A549 (cell line): ENCODE data around the gene QRSL1. TPM values are rescaled to one million over a fixed set of nuclear protein-coding genes. Genes with fewer than 3 reads are reported as not detected.

Source experiments
- ATAC-seq, 2 experiments: fragments of 200-7000 bp in 1 of 2; fragments of >200 bp in 1 of 2; cut with Nextera tagmentation in 1 of 2; cut with Tn5 transposase in 1 of 2; 3 replicates each; pipeline versions ENCODE4 v1.8.0 to v1.9.1; 2018 to 2020; ENCODE audit warnings: mild to moderate bottlenecking in 1 of 2, moderate library complexity in 1 of 2
- CTCF ChIA-PET: fragments of 300-600 bp; sonication (Branson Sonifier 250); formaldehyde crosslinking; extraction: SDS; loops from one replicate; lab custom pipeline; 2021; ENCODE audit warnings: antibody characterized with exemption, inconsistent platforms; lab: Yijun Ruan, JAX
- POLR2A ChIA-PET: fragments of 350-600 bp; formaldehyde crosslinking; extraction: SDS; loops from one replicate; lab custom pipeline; 2021; ENCODE audit warnings: antibody characterized with exemption, inconsistent platforms; lab: Yijun Ruan, JAX
- DNase-seq, 2 experiments: peaks; one replicate each; pipeline versions ENCODE4 v3.0.0 to v3.0.0-alpha.2; 2011 to 2016; ENCODE audit warnings: low read depth in 1 of 2, low spot score in 1 of 2
- FAIRE-seq: peaks from 2 replicates; lab custom pipeline; 2011; peaks lifted over from hg19 to GRCh38; lab: Jason Lieb, UNC
- H3K27ac ChIP-seq, 2 experiments: fragments of >200 bp; sonication (Bioruptor Twin); formaldehyde crosslinking; 3 replicates each; pipeline ENCODE4 v1.5.1; 2016 to 2017
- H3K4me1 ChIP-seq: fragments of >200 bp; sonication (Bioruptor Twin); formaldehyde crosslinking; 3 replicates; pipeline ENCODE4 v1.6.1; 2016
- H3K4me2 ChIP-seq: fragments of >200 bp; sonication (Bioruptor Twin); formaldehyde crosslinking; 3 replicates; pipeline ENCODE4 v1.6.1; 2016
- H3K4me3 ChIP-seq: fragments of >200 bp; sonication (Bioruptor Twin); formaldehyde crosslinking; 3 replicates; pipeline ENCODE4 v1.5.1; 2016
- H3K9me3 ChIP-seq: fragments of >200 bp; sonication (Bioruptor Twin); formaldehyde crosslinking; 3 replicates; pipeline ENCODE4 v1.6.1; 2016
- CBX2 ChIP-seq: fragments of 200-600 bp; sonication (generic); IDR thresholded peaks from 2 replicates; pipeline ENCODE4 v1.6.1; 2016; ENCODE audit warnings: low read depth, mild to moderate bottlenecking, borderline replicate concordance
- CBX8 ChIP-seq: fragments of 200-600 bp; sonication (generic); IDR thresholded peaks from 2 replicates; pipeline ENCODE4 v1.6.1; 2016
- EHMT2 ChIP-seq: fragments of 200-600 bp; sonication (generic); IDR thresholded peaks from 2 replicates; pipeline ENCODE4 v1.6.1; 2016; ENCODE audit warnings: antibody characterized with exemption, low read depth, mild to moderate bottlenecking, moderate library complexity
- ESRRA ChIP-seq: fragments of 150-350 bp; IDR thresholded peaks from 2 replicates; pipeline ENCODE4 v1.6.1; 2014; ENCODE audit warnings: mild to moderate bottlenecking, low read length, borderline replicate concordance
- FOSB ChIP-seq: fragments of 250-450 bp; sonication (Bioruptor Pico); IDR thresholded peaks from 2 replicates; pipeline ENCODE4 v1.5.0; 2020; ENCODE audit warnings: mild to moderate bottlenecking, moderate library complexity
- FOSL2 ChIP-seq, 2 experiments: fragments of 450-650 bp in 1 of 2; fragments of >200 bp in 1 of 2; sonication (Bioruptor Twin) in 1 of 2; formaldehyde crosslinking; IDR thresholded peaks; 2 replicates each; pipeline versions ENCODE4 v1.5.0 to v1.6.1; 2016 to 2020; ENCODE audit warnings: mild to moderate bottlenecking in 1 of 2, moderate library complexity in 1 of 2
- HOXA7 ChIP-seq: fragments of 250-450 bp; sonication (Bioruptor Pico); IDR thresholded peaks from 2 replicates; pipeline ENCODE4 v1.5.0; 2020; ENCODE audit warnings: mild to moderate bottlenecking, moderate library complexity
- KDM1A ChIP-seq: fragments of 200-600 bp; sonication (generic); IDR thresholded peaks from 2 replicates; pipeline ENCODE4 v1.6.1; 2016; ENCODE audit warnings: low read depth, mild to moderate bottlenecking
- NPAS2 ChIP-seq: fragments of 250-450 bp; sonication (Bioruptor Pico); IDR thresholded peaks from 2 replicates; pipeline ENCODE4 v1.8.0; 2022; ENCODE audit warnings: mild to moderate bottlenecking, moderate library complexity, borderline replicate concordance
- NR3C1 ChIP-seq: fragments of >200 bp; sonication (Bioruptor Twin); formaldehyde crosslinking; IDR thresholded peaks from 3 replicates; pipeline ENCODE4 v1.6.1; 2017
- POLR2A ChIP-seq: IDR thresholded peaks from 2 replicates; pipeline ENCODE4 v1.6.1; 2012; ENCODE audit warnings: mild to moderate bottlenecking, low read length
- RAD21 ChIP-seq, 2 experiments: fragments of >200 bp in 1 of 2; sonication (Bioruptor Twin) in 1 of 2; formaldehyde crosslinking in 1 of 2; IDR thresholded peaks in 1 of 2; conservative IDR thresholded peaks in 1 of 2; 2 replicates in 1 of 2; 3 replicates in 1 of 2; pipeline ENCODE4 v1.6.1; 2012 to 2018; ENCODE audit warnings: inconsistent platforms in 1 of 2
- RARB ChIP-seq: fragments of 250-450 bp; sonication (Bioruptor Pico); IDR thresholded peaks from 2 replicates; pipeline ENCODE4 v1.8.0; 2021; ENCODE audit warnings: mild to moderate bottlenecking, moderate library complexity
- RCOR1 ChIP-seq: fragments of 150-350 bp; IDR thresholded peaks from 2 replicates; pipeline ENCODE4 v1.6.1; 2014; ENCODE audit warnings: antibody characterized with exemption, low read length, low read depth
- RFX5 ChIP-seq: fragments of 450-650 bp; IDR thresholded peaks from 2 replicates; pipeline ENCODE4 v1.7.1; 2014; ENCODE audit warnings: antibody characterized with exemption, mild to moderate bottlenecking, moderate library complexity
- SREBF2 ChIP-seq: fragments of 450-650 bp; IDR thresholded peaks from 2 replicates; pipeline ENCODE4 v1.6.1; 2014; ENCODE audit warnings: mild to moderate bottlenecking, moderate library complexity
- WGBS: methylation state at CpG from one replicate; pipeline ENCODE4 v1.1.6; 2017; ENCODE audit errors: missing lambda C conversion rate; 5-methylcytosine and 5-hydroxymethylcytosine counted together
- polyA plus RNA-seq, 4 experiments: library from polyadenylated mRNA; depleted of rRNA in 3 of 4; stranded (reverse); fragments of >200 nt; fragmentation: RNase III in 1 of 4; extraction: RNeasy Plus Mini Kit Qiagen cat#74134 plus additional on column Dnase treatment in 1 of 4; gene quantifications; 2 replicates in 3 of 4; 3 replicates in 1 of 4; pipeline ENCODE4 v1.2.3, GENCODE V29; 2011 to 2017
- TF ChIP-seq, protein P1 (sequence below): fragments of 200-600 bp; sonication (generic); IDR thresholded peaks from 2 replicates; pipeline ENCODE4 v1.6.1; 2016; ENCODE audit warnings: antibody characterized with exemption, mild to moderate bottlenecking, moderate library complexity
- TF ChIP-seq, protein P2 (sequence below): fragments of 150-350 bp; IDR thresholded peaks from 2 replicates; pipeline ENCODE4 v1.6.1; 2014; ENCODE audit warnings: low read depth, mild to moderate bottlenecking, low read length
- TF ChIP-seq, protein P3 (sequence below): IDR thresholded peaks from 2 replicates; pipeline ENCODE4 v1.6.1; 2012

Gene QRSL1
- polyA plus RNA-seq, 2 of the 4 experiments (the other 2 are of a cell fraction) = 11.5 to 15.9 TPM

DNA sequence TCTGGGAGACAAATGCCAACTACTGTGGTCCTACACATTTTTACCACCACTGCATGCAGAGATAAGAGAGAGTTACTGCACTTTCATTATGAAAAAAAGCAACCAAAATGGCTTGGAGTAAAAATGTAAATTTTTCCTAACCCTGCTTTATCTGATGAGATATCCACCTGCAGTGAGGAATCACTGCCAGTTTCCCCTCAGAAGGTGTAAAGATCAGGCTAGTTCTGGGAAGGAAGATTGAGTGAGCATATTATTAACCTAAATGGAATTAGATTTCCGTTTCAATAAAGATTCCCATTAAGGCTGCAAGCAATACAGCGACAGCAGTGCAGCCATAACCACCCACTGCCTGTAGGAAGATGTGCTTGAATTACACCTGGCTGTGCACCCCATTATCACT, 84.9 kb downstream of the QRSL1 start:
- no peaks in the 10 kb centered on the region for H3K4me1 ChIP-seq
- no peak for ATAC-seq
- ChIA-PET CTCF (no interaction called here), POLR2A (no interaction called here)
- WGBS = 75% methylated on average over 2 of the region's 2 CpGs
- no peak for DNase-seq
- FAIRE-seq = no peak
- H3K4me3 ChIP-seq = no peak overlapping the region
- H3K9me3 ChIP-seq = no peaks in the 10 kb centered on the region
- TF ChIP-seq RAD21 (conservative IDR thresholded peaks at IDR 0.05 in 1 of 2, IDR thresholded peaks at IDR 0.05 in 1 of 2) (no peak), CBX8 (no peak), POLR2A (no peak), CBX2 (no peak), ESRRA (no peak), RARB (CRISPR knock-in tag) (no peak), RCOR1 (no peak), SREBF2 (no peak), HOXA7 (CRISPR knock-in tag) (no peak), FOSL2 (IDR thresholded peaks at IDR 0.05) (no peak), FOSL2 (CRISPR knock-in tag; IDR thresholded peaks at IDR 0.05) (no peak), FOSB (CRISPR knock-in tag) (no peak), EHMT2 (no peak), NPAS2 (CRISPR knock-in tag) (no peak), NR3C1 (no peak), RFX5 (no peak)
- TF ChIP-seq, protein P1, sequence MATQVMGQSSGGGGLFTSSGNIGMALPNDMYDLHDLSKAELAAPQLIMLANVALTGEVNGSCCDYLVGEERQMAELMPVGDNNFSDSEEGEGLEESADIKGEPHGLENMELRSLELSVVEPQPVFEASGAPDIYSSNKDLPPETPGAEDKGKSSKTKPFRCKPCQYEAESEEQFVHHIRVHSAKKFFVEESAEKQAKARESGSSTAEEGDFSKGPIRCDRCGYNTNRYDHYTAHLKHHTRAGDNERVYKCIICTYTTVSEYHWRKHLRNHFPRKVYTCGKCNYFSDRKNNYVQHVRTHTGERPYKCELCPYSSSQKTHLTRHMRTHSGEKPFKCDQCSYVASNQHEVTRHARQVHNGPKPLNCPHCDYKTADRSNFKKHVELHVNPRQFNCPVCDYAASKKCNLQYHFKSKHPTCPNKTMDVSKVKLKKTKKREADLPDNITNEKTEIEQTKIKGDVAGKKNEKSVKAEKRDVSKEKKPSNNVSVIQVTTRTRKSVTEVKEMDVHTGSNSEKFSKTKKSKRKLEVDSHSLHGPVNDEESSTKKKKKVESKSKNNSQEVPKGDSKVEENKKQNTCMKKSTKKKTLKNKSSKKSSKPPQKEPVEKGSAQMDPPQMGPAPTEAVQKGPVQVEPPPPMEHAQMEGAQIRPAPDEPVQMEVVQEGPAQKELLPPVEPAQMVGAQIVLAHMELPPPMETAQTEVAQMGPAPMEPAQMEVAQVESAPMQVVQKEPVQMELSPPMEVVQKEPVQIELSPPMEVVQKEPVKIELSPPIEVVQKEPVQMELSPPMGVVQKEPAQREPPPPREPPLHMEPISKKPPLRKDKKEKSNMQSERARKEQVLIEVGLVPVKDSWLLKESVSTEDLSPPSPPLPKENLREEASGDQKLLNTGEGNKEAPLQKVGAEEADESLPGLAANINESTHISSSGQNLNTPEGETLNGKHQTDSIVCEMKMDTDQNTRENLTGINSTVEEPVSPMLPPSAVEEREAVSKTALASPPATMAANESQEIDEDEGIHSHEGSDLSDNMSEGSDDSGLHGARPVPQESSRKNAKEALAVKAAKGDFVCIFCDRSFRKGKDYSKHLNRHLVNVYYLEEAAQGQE = no peak
- TF ChIP-seq, protein P2, sequence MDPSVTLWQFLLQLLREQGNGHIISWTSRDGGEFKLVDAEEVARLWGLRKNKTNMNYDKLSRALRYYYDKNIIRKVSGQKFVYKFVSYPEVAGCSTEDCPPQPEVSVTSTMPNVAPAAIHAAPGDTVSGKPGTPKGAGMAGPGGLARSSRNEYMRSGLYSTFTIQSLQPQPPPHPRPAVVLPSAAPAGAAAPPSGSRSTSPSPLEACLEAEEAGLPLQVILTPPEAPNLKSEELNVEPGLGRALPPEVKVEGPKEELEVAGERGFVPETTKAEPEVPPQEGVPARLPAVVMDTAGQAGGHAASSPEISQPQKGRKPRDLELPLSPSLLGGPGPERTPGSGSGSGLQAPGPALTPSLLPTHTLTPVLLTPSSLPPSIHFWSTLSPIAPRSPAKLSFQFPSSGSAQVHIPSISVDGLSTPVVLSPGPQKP = no peak
- TF ChIP-seq, protein P3, sequence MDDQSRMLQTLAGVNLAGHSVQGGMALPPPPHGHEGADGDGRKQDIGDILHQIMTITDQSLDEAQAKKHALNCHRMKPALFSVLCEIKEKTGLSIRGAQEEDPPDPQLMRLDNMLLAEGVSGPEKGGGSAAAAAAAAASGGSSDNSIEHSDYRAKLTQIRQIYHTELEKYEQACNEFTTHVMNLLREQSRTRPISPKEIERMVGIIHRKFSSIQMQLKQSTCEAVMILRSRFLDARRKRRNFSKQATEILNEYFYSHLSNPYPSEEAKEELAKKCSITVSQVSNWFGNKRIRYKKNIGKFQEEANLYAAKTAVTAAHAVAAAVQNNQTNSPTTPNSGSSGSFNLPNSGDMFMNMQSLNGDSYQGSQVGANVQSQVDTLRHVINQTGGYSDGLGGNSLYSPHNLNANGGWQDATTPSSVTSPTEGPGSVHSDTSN = no peak
- H3K4me2 ChIP-seq = no peak overlapping the region
- no peak overlapping the region; a peak in 1 of 6 replicates for H3K27ac ChIP-seq

DNA sequence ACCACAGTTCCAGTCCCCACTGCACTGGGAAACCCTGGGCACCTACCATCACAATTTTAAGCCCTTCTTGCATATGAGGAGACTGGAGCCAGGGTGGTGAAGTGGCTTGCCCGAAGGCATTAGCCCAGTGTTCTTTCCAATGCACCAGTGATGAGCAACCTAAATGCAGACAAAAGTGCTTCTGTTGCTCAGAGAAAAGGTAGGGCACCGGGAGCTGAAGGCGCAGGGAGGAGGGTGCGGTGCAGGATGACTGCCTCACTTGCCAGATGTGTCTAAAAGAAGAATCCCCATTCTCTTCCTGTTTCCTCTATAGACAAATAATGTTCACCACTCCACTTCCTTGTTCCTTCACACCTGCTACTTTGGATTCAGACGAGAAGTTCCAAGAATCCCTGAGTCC, 86.5 kb downstream of the QRSL1 start:
- DNase-seq (no peak), FAIRE-seq (no peak)
- Histone ChIP-seq H3K4me1 (no peaks in the 10 kb centered on the region), H3K27ac (0 out of 6 replicates have a peak overlapping the region, but pooled peaks of 1 of the 2 experiments have one; percentile 13), H3K9me3 (no peaks in the 10 kb centered on the region), H3K4me3 (no peak overlapping the region), H3K4me2 (no peak overlapping the region)
- no peak for TF ChIP-seq KDM1A
- TF ChIP-seq, protein P3 = no peak
- TF ChIP-seq, all 56 proteins: peak for 0
- WGBS = 82% methylated on average over 5 of the region's 5 CpGs
- CTCF ChIA-PET = no interaction called here
- ATAC-seq = no peak
- POLR2A ChIA-PET = no interaction called here
